ENCODE results near the gene PRTG.
"Not testable (repeated sequence)": the region's sequence is repeated elsewhere in the genome, so short reads cannot be mapped to it uniquely, and the experiment has no call there.

The PRTG gene, protein sequence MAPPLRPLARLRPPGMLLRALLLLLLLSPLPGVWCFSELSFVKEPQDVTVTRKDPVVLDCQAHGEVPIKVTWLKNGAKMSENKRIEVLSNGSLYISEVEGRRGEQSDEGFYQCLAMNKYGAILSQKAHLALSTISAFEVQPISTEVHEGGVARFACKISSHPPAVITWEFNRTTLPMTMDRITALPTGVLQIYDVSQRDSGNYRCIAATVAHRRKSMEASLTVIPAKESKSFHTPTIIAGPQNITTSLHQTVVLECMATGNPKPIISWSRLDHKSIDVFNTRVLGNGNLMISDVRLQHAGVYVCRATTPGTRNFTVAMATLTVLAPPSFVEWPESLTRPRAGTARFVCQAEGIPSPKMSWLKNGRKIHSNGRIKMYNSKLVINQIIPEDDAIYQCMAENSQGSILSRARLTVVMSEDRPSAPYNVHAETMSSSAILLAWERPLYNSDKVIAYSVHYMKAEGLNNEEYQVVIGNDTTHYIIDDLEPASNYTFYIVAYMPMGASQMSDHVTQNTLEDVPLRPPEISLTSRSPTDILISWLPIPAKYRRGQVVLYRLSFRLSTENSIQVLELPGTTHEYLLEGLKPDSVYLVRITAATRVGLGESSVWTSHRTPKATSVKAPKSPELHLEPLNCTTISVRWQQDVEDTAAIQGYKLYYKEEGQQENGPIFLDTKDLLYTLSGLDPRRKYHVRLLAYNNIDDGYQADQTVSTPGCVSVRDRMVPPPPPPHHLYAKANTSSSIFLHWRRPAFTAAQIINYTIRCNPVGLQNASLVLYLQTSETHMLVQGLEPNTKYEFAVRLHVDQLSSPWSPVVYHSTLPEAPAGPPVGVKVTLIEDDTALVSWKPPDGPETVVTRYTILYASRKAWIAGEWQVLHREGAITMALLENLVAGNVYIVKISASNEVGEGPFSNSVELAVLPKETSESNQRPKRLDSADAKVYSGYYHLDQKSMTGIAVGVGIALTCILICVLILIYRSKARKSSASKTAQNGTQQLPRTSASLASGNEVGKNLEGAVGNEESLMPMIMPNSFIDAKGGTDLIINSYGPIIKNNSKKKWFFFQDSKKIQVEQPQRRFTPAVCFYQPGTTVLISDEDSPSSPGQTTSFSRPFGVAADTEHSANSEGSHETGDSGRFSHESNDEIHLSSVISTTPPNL

DNA sequence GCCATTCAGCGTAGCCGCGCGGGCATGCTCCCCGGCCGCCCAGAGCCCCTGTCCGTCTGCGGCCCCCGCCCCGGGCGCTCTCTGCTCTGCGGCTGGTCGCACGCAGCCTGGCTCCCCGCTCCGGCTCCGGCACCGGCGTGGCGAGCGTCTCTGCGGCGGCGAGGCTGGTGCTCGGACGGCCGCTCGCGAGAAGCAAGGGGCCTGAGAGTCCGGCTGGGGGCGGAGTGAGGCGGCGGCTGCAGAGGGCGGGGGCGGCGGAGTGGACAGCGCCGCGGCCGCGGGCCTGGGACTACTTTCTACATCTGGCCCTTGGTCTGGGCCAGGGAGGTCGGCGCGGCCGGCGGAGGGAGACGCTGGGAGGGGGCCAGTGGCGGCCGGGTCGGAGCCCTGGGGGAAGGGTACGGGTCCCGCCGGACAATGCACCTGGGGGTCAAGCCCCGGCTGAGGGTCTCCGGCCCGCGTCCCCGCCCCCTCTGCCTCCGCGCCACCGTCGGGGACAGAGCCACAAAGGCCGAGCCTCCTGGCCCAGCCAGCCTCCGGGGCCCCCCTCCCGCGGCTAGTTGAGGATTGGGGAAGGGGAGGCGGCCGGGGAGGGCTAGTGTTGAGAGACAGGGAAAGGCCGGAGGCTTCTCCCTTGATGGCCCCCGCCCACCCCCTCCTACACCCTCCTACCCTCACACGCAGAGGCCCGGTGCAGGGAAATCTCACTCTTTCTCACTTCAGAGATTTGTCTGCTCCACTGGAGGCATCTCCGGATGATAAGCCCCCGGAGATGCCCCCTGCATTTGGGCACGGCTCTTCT, at the start of gene PRTG:
TSS of gene PRTG (minus strand) at position 226 of the 802 bp plus-strand sequence. CDS start at position 5, 221 bp downstream.
- DNase-seq: peak; percentile 28 to 55

DNA sequence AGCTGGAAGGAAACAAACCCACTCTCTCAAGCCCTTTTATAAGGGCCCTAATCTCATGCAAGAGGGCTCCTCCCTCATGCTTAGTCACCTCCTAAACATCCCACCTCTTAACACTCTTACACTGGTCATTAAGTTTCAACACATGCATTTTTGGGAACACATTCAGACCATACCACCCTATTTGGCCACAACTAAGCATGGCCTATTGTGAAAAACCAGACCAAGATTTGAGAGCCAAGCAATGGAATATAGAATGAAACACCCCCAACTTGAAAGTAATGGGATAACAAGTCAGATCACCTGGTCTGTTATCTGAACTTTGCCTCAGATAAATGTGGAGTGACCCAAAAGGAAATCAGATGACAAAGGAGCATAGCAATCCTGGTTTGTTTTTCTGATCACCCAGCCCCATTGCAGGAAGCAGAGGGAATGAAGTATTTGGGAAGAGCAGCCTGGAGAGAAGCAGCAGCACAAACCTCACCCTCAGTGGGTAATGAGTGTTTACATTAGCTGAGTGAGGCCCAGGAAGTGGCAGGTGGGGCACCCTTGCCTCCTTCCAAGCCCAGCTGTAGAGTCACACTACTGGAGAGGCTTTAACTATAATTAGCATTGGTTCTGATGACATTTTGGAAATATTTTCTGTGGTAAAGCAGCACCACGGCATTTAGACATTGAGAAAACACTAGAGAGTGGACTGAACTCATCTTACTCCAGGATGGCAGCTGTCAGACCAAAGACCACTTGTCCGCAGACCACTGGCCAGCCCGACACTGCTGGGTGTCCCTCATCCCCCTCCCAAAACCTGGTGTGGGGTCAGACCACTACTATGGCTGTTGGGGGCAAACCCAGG, 48.8 kb upstream of the PRTG start:
- DNase-seq: peak in 1 of 2 experiments; percentile 36

DNA sequence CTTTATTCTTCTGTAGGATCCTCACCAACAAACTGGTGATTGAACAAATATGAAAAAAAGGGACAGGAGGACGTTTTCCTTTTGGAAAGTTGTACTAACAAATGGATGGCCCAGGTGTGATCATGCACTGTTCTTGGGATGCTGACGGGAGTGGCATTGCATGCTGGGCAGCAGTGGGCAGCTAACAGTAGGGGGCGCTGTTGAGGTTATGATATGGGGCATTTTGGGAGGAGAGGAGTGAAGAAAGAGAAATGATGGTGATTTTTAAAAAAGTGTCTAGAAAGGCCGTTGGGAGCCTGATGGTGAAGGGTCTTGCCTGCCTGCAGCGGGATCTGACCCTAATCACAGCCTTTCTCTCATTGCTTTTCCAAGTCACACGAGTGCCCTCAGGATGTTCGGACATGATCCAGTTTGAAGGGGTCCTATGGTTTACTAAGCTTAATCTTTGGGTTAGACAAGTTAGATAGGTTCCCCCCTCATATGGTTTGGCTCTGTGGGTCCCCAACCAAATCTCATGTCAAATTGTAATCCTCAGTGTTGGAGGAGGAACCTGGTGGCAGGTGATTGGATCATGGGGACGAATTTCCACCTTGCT, 46.2 kb upstream of the PRTG start:
- no peak for DNase-seq

DNA sequence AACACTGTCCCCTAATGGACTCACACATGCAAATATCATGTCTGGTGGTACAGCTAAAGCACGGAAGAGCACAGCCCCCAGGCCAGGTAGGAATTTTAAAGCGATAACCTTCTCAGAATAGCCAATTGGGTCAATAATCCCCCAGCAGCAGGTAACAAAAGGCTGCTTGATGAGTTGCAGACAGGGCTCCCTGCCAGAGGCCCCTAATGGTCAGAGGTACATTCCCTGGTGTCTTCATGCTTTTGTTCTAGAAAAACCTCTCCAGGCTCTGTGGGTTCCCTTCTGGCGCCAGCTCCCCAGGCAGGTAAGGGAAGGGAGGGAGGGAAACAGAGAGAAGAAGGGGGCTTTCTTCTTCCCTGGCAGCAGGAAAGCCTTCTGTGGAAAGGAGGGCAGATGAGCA, 43.4 kb upstream of the PRTG start:
- DNase-seq: no peak

DNA sequence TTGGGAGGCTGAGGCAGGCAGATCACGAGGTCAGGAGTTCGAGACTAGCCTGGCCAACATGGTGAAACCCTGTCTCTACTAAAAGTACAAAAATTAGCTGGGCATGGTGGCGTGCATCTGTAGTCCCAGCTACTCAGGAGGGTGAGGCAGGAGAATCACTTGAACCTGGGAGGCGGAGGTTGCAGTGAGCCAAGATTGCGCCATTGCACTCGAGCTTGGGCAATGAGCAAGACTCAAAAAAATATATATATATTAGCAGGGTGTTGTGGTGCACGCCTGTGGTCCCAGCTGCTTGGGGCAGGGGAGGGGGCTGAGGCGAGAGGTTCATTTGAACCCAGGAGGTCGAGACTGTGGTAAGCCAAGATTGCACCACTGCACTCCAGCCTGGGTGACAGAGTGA, 42.6 kb upstream of the PRTG start:
- DNase-seq: not testable (repeated sequence)

DNA sequence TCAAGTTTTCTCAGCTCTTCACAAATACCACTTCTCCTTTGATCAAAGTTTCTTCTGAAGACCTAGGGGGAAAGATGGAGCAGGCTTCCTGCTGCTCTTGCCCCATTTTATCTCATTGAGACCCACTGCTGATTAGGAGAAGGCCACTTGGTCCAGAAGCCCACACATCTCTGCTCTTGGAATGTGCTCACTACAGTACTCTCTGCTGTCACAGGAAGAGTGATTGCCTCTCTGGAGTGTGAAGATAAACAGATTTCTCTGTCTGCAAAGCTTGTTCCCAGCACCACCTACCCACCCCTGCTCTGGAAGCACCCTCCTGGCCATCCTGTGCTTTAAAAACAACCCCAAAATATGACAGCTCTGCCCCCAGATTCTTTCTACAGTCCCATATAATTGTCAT, 41.3 kb upstream of the PRTG start:
- no peak for DNase-seq

DNA sequence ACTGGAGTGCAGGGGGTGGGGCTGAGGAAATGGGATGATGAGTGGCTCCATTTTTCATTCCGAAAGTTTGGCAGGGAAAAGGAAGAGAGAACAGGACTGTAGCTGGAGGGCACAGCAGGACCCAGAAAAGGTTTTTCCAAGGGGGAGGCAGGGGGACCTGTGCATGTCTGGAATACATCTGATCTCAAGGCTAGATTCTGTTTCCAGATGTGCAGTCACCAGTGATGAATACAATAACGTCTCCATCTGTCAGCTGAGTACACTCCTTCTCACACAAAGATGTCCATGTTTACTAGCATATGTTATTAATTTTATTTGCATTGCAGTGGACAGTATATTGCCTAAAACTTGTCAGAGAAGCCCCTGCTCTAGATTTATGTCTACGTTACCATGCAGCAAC, 39.9 kb upstream of the PRTG start:
- DNase-seq: peak in 1 of 2 experiments; percentile 34

DNA sequence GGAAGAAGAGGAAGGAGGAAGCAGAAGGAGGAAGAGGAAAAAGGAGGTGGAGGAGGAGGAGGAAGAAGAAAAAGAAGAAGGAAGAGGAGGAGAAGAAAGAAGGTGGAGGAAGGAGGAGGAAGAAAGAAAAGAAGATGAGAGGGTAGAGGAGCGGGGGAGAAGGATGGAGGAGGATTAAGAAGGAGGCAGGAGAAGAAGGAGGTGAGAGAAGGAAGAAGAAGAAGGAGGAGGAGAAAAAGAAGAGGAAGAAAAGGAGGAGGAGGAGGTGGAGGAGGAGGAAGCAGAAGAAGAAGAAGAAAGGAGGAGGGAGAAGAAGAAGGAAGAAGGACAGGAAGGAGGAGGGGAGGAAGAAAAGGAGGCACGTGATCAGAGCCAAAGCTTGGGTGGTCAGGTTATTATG, 37.3 kb upstream of the PRTG start:
- no peak for DNase-seq

DNA sequence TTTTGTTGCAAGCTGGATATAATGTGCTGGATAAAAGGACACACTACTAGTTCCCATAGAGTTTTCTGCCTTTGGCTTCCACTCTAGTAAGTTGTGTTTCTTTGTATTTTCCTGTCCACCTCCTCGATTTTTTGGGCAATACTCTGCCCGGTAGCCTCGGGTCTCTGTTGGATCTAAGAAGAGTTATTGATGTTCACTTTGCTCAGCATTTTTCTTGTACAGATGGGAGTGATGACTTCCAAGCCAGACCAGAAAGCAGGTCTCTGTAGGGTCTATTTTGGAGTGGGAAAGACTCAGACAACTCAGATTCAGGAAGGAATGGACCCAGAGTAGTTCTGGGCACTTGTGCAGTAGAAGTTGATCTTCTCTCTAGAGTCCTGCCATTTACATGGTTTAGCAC, 36.0 kb upstream of the PRTG start:
- no peak for DNase-seq

DNA sequence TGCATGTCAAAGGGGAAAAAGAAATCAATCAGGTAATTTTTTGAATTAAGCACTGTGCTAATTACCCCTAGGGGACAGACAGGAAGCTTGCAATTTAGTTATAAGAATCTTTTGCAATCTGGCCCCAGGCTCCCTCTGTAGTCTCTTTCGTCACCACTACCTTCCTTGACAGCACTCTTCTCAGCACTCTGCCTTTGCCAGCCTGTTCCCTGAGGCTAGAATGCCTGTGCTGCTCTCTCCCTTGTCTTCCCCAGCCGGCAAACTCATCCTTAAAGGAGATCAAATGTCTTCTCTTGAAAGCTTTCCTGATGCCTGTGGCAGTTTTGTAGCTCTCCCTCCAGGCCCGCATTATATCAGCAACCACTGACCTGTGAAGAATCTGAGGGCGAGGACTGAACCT, 32.4 kb upstream of the PRTG start:
- peak in 1 of 2 experiments; percentile 9 for DNase-seq

DNA sequence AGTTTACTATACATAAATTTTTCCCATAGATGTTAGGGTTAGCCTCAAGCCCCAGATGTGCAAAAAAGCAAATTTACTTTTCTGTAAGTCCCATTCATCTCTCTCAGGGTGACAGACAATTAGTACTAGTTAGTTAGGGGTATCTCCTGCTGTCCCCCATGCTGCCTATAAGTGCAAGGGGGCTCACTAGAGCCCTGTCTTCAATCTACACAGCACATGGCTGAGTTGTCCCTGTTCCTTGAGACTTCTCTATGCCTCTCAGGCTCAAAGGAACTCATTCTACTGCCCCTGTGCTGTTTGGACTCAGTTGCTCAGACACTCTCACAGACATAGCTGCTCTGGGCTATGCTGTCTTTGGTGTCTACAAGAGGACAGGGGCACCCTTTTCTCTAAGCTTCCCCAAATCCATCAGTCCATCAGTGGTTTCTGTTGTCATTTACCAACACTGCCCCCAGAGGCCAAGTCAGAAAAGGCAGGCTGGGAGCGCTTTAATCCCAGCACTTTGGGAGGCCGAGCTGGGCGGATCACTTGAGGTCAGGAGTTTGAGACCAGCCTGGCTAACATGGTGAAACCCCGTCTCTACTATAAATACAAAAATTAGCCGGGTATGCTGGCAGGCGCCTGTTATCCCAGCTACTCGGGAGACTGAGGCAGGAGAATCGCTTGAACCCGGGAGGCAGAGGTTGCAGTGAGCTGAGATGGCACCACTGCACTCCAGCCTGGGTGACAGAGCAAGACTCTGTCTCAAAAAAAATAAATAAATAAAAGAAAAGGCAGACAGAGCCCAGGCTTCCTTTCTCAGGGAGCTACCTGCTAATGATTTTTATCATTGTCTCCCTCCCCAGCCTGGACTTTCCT, 31.4 kb upstream of the PRTG start:
- peak; percentile 19 to 64 for DNase-seq

DNA sequence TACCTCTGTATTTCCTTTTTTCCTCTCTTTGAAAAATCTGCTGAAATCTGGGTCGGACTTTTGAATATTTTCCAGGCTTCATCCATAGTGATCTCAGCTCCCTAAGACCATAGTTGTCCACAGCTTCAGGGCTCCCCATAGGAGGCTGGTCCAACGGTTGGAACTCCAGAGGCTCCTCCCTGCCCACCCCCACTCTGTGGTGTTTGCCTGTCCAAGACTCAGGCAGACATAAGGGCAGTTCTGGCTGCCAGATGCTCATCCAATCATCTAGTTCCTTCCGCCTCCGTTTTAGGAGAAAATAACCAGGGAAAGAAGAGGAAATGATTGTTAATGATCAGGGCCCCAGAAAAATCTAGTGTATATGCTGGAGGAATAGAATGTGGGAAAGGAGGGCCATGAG, 27.9 kb upstream of the PRTG start:
- peak; percentile 68 to 86 for DNase-seq

DNA sequence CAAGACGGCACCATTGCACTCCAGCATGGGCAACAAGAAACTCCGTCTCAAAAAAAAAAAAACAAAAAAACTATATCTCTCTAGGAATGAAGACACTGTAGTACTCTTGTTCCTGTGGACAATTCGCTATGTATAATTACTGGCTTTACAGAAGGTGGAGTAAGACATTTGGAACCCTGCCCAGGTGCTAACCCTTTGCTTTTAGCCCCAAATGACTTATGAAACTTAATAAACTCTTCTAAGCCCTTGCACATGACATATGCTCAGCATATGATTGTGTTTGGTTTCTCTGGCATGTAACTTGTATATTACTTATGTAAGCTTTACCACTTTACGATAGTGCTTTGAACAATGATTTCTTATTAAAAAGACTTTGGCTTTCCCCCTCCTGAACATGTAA, 27.3 kb upstream of the PRTG start:
- DNase-seq: peak; percentile 42 to 78

DNA sequence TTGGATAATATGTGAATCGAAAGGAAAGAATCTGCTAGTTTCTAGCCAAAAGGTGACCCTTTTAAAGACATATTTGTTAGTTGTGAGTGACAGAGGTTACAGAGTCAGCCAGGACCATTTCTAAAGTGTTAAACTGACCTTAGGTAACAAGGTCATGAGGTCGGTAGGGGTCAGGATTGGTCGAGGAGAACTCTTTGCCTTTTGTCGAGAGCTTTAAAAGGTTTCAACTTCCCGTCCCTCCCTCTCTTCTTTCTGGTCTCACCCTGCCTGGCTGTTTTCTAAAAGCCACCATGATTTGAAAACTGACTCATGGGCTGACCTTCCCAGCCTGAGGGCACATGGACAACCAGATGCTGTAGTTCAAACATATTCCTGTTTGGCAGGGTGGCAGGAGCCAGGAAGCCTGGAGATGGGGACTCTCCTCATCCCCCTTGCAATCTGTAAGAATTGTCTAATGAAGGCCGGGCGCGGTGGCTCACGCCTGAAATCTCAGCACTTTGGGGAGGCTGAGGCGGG, 25.8 kb upstream of the PRTG start:
- DNase-seq: no peak

DNA sequence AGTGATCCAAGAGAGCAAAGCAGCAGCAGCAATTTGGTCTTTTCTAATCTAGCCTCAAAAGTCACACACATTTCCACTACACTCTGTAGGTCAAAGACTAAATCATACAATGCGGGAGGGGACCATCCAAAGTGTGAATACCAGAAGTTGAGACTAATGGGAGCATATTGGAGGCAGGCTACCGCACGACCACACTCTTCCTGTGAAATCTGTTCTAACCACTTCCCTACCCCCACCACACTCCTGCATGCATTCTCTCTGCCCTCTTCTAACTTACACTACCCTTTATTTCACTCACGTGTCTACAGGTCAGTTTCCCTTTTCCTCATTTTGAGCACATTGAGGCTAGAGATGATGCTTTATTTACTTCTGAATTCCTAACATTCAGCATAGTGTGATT, 23.7 kb upstream of the PRTG start:
- DNase-seq: no peak

DNA sequence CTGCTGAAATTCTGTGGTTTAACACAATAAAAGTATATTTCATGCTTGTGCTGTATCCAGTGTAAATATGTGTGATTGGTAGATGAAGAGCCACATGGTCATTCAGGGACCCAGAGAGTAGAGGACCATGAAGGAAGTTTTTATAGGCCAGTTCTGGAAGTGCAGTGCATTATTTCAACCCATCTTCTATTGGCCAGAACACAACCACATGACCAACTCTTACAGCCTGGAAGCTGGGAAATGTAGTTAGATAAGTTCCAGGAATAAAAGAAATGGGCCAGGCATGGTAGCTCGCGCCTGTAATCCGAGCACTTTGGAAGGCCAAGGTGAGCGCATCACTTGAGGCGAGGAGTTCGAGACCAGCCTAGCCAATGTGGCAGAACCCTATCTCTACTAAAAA, 21.4 kb upstream of the PRTG start:
- no peak for DNase-seq

DNA sequence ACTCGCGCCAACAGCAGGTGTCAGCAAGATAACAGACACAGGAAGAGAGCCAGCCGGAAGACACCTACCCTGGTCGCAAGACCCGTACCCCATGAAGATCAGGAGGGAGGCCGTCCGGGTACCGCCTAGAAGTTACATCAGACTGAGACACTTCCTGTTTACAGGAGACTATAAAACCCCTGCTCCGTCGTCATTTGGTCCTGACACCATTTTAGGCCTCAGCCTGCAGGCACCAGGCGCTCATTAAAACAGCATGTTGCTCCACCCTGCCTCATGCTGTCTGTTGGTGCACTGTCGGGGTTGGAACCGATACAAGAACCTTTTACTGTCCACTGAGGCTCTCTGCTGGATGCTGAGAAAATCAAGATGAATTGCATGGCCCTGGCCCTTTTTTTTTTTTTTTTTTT, 15.6 kb upstream of the PRTG start:
- no peak for DNase-seq

DNA sequence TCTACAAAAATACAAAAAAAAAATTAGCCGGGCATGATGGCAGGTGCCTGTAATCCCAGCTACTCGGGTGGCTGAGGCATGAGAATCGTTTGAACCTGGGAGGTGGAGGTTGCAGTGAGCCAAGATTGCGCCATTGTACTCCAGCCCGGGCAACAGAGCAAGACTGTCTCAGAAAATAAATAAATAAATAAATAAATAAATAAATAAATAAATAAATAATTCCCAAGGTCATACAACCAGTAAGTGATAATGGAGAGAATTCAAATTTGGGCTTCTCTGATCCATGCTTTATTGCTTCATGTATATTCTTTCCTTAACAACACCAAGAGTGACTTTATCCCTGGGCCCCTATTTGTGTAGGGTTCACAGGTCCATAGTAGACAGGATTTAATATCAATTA, 10.5 kb upstream of the PRTG start:
- not testable (repeated sequence) for DNase-seq

DNA sequence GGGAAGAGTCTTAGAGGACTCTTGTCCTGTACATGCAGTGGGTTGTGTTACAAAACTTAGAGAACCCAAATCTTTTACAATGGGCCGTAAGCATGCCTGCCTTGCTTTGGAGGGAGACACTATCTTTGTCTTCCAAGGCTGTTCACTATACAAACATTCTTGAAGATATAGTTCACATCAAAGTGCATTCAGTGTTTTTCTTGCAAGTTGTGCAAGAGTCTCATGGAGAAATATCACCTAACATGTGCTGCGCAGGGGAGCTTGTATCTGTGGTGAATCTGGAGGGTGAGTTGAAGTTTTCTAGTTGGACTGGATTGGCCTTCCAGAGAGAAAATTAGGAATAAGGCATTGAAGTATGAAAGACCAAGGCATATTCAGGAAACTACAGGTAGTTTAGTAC, 7.8 kb upstream of the PRTG start:
- no peak for DNase-seq
